MG63 (cell line): Measurements from ENCODE around the gene OBSCN. TPM values are rescaled to one million over a fixed set of nuclear protein-coding genes. Genes with fewer than 3 reads are reported as not detected.
"Not testable (repeated sequence)": the region's sequence is repeated elsewhere in the genome, so short reads cannot be mapped to it uniquely, and the experiment has no call there.

Source experiments
- DNase-seq: peaks from one replicate; pipeline ENCODE4 v3.0.0-alpha.2; 2020
- H3K27me3 ChIP-seq: fragments of 250-450 bp; sonication (Bioruptor Pico); 2 replicates; pipeline ENCODE4 v1.5.1; 2020; ENCODE audit warnings: mild to moderate bottlenecking, moderate library complexity
- H3K36me3 ChIP-seq: fragments of 250-450 bp; sonication (Bioruptor Pico); 2 replicates; pipeline ENCODE4 v1.5.1; 2020; ENCODE audit warnings: mild to moderate bottlenecking, moderate library complexity
- H3K4me3 ChIP-seq: fragments of 250-450 bp; sonication (Bioruptor Pico); 2 replicates; pipeline ENCODE4 v1.5.1; 2020; ENCODE audit warnings: mild to moderate bottlenecking, moderate library complexity
- H3K9me3 ChIP-seq: fragments of 250-450 bp; sonication (Bioruptor Pico); 2 replicates; pipeline ENCODE4 v1.5.1; 2020; ENCODE audit warnings: mild to moderate bottlenecking, moderate library complexity
- total RNA-seq: library from RNA; depleted of rRNA; stranded (reverse); fragments of >200 nt; shearing (Covaris generic); gene quantifications from 2 replicates; pipeline ENCODE4 v1.2.3, GENCODE V29; 2014; ENCODE audit warnings: low replicate concordance

Gene OBSCN
- total RNA-seq, 1 experiment from 2014 or later = 2.8 TPM

DNA sequence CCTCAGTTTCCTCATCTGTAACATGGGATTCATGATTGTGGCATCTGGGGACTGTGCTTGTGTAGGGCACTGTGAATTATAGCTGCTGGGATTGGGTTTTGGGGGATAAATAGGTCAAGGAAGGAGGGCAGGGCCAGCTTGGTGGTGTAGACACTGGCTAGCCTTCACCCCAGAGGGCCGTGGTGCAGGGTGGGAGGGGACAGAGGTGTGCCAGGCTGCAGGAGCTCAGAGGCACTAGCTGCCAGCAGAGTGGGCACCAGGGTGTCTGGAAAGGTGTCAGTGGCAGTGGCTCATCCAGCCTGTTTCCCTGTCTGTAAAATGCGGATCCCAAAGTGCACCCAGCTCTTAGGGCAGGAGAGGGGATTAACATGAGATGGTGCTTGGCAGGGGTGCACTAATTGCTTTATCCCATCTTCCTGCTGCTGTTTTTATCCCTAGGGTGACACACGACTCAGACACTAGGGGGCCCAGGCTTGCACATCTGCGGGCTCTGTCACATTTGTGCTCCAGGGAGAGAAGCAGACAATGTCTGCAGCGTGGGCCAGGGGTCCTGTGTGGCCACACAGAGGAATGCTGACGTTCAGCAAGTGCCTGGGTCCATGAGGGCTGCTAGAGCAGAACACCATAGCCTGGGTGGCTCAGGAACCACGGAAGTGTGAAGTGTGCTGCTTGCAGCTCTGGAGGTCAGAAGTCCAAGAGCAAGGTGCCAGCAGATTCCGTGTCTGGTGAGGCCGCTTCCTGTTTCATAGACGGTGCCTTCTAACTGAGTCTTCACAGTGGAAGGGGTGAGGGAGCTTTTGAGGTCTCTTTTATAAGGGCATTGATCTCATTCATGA lies 19.3 kb downstream of the OBSCN start:
- Histone ChIP-seq H3K4me3 (no peak overlapping the region), H3K9me3 (peaks cover 4% of the 10 kb centered on the region; the same call in 1 of the 2 replicates), H3K27me3 (no peaks in the 10 kb centered on the region), H3K36me3 (peaks cover 10% of the 10 kb centered on the region)
- peak; percentile 74 for DNase-seq

DNA sequence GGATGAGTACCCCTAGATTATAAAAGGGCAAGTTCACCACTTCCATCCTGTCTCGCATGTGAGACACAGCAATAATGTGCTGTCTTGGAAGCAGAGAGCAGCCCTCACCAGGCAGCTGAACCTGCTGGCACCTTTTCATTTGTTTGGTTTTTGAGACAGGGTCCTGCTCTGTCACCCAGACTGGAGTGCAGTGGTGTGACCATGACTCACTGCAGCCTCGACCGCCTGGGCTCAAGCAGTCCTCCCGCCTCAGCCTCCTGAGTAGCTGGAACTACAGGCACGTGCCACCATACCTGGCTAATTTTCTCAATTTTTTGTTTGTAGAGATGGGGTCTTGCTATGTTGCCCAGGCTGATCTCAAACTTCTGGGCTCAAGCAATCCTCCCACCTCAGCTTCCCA lies 20.3 kb downstream of the OBSCN start:
- peaks cover 10% of the 10 kb centered on the region for H3K36me3 ChIP-seq
- DNase-seq, H3K9me3 ChIP-seq, H3K4me3 ChIP-seq, H3K27me3 ChIP-seq: not testable (repeated sequence)

DNA sequence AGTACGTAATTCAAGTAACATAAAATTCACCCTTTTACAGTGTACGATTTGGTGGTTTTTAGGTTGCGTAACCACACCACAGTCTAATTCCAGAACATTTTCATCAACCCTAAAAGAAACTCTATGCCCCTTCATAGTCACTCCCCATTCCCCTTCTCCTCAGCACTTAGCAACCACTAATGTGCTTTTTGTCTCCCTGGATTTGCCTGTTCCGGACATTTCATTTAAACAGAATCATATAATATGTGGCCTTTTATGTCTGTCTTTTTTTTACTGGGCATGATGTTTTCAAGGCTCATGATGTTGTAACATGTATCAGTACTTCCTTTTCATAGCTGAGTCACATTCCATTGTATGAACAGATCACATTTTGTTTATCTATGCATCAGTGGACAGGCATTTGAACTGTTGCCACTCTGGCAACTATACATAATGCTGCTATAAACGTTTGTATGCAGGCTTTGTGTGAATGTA lies 20.8 kb downstream of the OBSCN start:
- H3K27me3 ChIP-seq = no peaks in the 10 kb centered on the region
- H3K9me3 ChIP-seq = peaks cover 9% of the 10 kb centered on the region
- peaks cover 10% of the 10 kb centered on the region for H3K36me3 ChIP-seq
- no peak overlapping the region for H3K4me3 ChIP-seq
- peak; percentile 50 for DNase-seq

DNA sequence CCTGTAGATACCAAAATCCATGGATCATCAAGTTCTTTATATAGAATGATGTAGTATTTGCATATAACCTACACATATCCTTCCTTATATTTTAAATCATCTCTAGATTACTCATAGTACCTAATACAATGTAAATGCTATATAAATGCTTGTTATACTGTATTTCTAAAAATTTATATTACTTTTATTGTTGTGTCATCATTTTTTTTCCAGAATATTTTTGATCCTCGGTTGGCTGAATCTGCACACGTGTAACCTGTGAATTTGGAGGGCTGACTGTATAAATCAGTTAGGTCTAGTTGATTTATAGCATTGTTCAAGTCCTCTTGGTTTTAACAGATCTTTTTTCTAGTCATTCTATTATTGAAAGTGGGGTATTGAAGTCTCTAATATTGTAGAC lies 23.3 kb downstream of the OBSCN start:
- Histone ChIP-seq H3K9me3 (peaks cover 5% of the 10 kb centered on the region), H3K36me3 (0 out of 2 replicates have a peak, but pooled peaks cover 6% of the 10 kb centered on the region), H3K4me3 (no peak overlapping the region), H3K27me3 (no peaks in the 10 kb centered on the region)
- no peak for DNase-seq

DNA sequence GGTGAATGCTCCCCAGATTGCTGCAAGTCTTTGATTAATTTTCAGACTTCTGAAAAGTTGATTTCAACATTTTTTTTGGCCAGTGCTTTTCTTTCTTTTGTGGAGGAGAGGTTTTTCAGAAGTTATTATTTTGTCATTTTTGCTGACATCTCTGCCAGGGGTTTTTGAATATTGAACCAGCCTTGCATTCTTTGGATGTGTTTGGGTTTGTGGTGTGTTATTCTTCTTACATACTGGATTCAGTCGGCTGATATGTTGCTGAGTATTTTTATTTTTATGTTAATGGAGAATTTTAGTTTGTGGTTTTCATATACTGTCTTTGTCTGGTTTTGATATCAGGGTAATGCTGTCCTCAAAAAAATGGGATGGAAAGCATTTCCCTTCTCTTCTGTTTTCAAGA lies 25.3 kb downstream of the OBSCN start:
- DNase-seq = no peak
- H3K36me3 ChIP-seq = peaks cover 2% of the 10 kb centered on the region; the same call in 1 of the 2 replicates
- H3K27me3 ChIP-seq = no peaks in the 10 kb centered on the region
- H3K4me3 ChIP-seq = no peak overlapping the region
- H3K9me3 ChIP-seq = peaks cover 5% of the 10 kb centered on the region

DNA sequence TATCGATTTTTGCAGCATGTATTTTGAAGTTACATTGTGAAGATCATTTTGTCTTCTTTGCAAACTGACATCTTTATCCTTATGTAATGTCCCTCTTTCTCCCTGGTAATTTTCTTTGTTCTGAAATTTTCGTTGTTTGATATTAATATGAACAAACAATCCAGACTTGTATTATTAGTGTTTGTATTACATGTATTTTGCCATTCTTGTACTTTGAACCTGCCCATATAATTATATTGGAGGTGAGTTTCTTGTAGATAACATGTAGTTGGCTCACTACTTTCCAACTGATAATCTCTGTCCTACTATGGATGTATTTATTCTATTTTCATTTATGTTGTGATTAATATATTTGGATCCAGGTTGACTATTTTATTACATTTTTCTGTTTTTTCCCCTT lies 27.1 kb downstream of the OBSCN start:
- no peaks in the 10 kb centered on the region for H3K27me3 ChIP-seq
- H3K4me3 ChIP-seq = no peak overlapping the region
- no peak for DNase-seq
- peaks cover 6% of the 10 kb centered on the region for H3K9me3 ChIP-seq
- peaks cover 10% of the 10 kb centered on the region for H3K36me3 ChIP-seq

DNA sequence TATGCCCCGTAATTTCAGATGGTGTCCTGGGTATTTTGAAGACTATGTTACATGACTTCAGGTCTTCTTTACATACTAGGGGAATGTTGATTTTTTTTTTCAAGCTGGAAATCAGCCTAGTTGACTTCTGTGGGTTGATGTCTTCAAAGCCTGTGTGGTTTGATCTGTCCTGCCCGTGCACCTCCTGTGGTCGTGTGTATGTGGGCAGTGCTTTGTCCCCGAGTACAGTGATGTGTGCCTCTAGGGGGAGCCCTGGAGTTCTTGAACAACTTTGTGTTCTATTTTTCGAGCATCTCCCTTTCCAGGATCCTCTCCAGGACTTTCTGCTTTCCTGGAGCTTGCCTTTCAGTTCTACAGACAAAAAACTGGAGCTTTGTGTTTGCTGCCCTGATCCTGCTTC lies 28.9 kb downstream of the OBSCN start:
- DNase-seq = peak; percentile 21
- H3K9me3 ChIP-seq = peaks cover 13% of the 10 kb centered on the region
- no peak overlapping the region for H3K4me3 ChIP-seq
- H3K36me3 ChIP-seq = peaks cover 7% of the 10 kb centered on the region
- H3K27me3 ChIP-seq = no peaks in the 10 kb centered on the region

DNA sequence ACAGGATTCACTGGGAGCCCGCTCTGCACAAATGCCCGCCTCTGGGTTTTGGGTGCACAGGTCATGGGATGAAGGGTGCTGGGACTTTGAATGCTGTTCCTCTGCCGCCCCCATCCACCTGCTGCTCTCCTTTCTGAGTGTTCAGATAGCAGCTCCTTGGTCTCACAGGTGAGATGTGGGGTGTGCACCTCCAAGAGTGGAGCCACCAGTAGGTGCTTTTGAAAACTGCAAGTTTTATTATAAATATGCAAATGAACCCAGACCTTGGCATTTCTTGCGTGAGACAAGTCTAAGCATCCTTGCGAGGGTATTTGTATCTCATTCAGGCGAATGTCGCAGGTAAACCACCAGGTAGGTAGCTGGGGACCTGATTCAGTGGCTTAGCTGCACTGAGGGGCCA lies 30.2 kb downstream of the OBSCN start:
- Histone ChIP-seq H3K36me3 (peaks cover 9% of the 10 kb centered on the region), H3K9me3 (peaks cover 20% of the 10 kb centered on the region), H3K27me3 (no peaks in the 10 kb centered on the region), H3K4me3 (no peak overlapping the region)
- no peak for DNase-seq

DNA sequence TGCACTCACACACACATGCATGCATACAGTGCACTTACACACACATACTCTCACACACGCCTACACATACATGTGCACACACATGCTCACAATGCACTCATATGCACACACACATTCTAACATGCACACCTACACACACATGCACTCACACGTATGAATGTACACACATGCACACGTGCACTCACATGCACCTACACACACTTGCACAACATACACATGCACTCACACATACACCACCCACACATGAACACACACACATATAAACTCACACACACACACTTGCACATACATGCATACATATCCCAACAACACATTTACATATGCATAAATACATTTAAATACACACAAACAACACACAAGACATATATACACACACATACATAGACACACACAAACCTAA lies 30.6 kb downstream of the OBSCN start:
- Histone ChIP-seq H3K36me3 (peaks cover 11% of the 10 kb centered on the region), H3K9me3 (peaks cover 24% of the 10 kb centered on the region), H3K4me3 (no peak overlapping the region), H3K27me3 (no peaks in the 10 kb centered on the region)
- DNase-seq = no peak

DNA sequence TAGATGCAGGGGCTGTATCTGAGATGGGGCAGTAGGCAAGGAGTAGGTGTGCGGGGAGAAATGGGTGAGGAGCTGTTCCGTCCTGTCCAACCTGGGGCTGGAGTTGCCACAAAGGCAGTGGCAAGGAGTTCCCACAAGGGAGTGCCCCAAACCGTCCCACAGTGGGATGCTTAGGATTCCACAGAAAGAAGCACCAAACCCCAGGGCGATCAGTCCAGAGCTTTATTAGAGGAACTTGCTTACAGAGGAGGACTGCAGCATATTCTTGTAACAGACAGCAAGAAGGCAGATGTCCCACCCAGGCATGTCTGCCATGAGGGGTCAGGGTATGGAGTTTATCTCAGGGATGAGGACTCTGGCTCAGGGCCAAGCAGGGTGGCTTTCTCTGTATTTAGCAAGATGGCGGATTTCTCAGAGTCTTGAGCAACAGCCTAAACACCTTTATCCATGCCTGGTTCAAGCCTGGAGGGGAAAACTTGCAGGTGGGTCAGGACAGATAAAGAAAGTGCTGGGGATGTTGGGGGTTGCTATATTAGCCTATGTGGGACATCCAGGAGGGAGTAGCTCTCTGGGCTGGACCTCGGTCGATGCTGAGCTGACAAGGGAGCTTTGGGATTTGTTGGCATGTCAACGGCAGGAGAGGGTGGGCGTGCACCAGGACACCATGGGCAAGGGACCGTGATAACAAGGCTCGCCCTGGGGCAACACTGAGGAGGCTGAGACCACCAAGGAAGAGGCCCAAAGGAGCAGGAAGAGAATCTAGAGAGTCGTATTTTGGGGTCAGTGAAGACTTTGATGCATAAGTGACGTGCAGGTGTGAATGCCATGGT lies 32.8 kb downstream of the OBSCN start:
- Histone ChIP-seq H3K27me3 (no peaks in the 10 kb centered on the region), H3K4me3 (no peak overlapping the region), H3K36me3 (peaks cover 26% of the 10 kb centered on the region), H3K9me3 (peaks cover 42% of the 10 kb centered on the region)
- no peak for DNase-seq

DNA sequence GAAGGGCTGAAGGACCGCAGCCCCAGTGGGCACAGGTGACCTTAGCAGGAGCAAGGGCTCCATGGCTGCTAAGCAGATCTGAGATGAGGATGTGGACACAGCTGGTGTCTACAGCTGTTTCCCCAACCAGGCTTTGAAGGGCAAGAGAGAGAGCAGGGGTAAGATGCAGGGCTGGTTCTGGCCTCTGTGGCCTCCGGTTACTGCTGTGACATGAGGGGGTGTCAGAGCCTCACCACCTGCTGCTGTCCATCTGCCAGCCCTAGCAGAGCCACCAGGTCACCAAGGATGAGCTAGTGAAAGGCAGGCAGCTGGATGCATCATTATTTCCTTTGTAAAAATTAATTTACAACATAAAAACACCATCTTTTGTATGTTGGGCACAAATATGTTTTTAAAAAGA lies 33.4 kb downstream of the OBSCN start:
- Histone ChIP-seq H3K4me3 (no peak overlapping the region), H3K27me3 (no peaks in the 10 kb centered on the region), H3K9me3 (peaks cover 48% of the 10 kb centered on the region), H3K36me3 (peaks cover 30% of the 10 kb centered on the region)
- no peak for DNase-seq

DNA sequence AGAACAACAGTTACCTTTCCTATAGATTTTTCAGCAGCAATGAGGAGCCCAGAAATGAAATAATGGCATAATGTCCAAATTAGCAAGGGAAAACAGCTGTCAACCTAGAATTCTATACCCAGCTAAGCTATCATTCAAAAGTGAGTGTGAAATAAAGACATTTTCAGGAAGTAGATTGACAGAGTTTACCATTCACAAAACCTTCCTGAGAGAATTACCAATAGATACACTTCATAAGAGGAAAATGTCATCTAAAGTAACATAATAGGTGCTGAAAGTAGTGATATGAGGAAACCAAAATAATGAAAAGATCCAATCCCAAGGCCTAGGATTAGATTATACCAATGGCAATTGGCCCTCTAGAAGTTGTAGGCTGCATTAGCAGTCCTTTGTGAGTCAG lies 34.6 kb downstream of the OBSCN start:
- no peak for DNase-seq
- Histone ChIP-seq H3K27me3 (no peaks in the 10 kb centered on the region), H3K36me3 (peaks cover 32% of the 10 kb centered on the region), H3K9me3 (peaks cover 60% of the 10 kb centered on the region), H3K4me3 (no peak overlapping the region)

DNA sequence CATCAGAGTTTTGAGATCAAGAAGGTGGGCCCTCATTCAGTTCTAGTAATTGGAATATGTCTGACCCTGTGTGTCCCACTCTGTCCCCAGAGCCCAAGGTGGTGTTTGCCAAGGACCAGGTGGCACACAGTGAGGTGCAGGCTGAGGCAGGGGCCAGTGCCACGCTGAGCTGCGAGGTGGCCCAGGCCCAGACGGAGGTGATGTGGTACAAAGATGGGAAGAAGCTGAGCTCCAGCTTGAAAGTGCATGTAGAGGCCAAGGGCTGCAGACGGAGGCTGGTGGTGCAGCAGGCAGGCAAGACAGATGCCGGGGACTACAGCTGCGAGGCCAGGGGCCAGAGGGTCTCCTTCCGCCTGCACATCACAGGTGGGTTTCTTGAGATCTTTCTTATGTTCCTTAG lies 35.2 kb downstream of the OBSCN start:
- Histone ChIP-seq H3K4me3 (no peak overlapping the region), H3K27me3 (no peaks in the 10 kb centered on the region), H3K36me3 (peaks cover 32% of the 10 kb centered on the region), H3K9me3 (peaks cover 63% of the 10 kb centered on the region)
- DNase-seq = no peak

DNA sequence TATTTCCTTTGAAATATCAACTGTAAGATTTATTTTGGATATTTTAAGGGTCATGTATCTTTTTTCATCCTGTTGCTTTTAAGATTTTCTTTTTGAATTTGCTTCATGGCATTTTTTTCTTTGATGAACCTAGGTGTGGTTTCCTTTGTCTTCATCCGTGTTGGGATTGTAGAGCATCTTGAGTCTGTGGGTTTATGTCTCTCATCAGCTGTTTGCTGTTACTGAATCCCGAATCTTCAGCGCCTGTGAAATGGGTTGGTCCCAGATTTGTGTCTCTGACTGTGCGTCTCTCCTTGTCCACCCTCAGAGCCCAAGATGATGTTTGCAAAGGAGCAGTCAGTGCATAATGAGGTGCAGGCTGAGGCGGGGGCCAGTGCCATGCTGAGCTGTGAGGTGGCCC lies 36.1 kb downstream of the OBSCN start:
- DNase-seq, H3K27me3 ChIP-seq, H3K4me3 ChIP-seq: not testable (repeated sequence)
- peaks cover 64% of the 10 kb centered on the region for H3K9me3 ChIP-seq
- peaks cover 28% of the 10 kb centered on the region for H3K36me3 ChIP-seq

DNA sequence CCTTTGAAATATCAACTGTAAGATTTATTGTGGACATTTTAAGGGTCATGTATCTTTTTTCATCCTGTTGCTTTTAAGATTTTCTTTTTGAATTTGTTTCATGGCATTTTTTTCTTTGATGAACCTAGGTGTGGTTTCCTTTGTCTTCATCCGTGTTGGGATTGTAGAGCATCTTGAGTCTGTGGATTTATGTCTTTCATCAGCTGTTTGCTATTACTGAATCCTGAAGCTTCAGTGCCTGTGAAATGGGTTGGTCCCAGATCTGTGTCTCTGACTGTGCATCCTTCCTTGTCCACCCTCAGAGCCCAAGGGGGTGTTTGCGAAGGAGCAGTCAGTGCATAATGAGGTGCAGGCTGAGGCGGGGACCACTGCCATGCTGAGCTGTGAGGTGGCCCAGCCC lies 37.3 kb downstream of the OBSCN start:
- H3K36me3 ChIP-seq = peaks cover 27% of the 10 kb centered on the region
- no peak overlapping the region for H3K4me3 ChIP-seq
- H3K27me3 ChIP-seq = no peaks in the 10 kb centered on the region
- H3K9me3 ChIP-seq = peaks cover 63% of the 10 kb centered on the region
- no peak for DNase-seq

DNA sequence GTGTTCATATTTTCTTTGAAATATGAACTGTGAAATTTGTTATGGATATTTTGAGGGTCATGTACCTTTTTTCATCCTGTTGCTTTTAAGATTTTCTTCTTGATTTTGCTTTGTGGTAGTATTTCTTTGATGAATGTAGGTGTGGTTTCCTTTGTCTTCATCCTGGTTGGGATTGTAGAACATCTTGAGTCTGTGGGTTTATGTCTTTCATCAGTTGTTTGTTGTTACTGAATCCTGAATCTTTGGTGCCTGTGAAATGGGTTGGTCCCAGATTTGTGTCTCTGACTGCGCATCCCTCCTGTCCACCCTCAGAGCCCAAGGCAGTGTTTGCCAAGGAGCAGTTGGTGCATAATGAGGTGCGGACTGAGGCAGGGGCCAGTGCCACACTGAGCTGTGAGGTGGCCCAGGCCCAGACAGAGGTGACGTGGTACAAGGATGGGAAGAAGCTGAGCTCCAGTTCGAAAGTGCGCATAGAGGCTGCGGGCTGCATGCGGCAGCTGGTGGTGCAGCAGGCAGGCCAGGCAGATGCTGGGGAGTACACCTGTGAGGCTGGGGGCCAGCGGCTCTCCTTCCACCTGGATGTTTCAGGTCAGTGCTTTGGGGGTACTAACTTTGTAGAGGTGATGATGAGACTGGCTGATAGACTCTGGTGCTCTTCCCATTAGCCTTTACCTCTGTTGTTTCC lies 38.5 kb downstream of the OBSCN start:
- no peak for DNase-seq
- no peaks in the 10 kb centered on the region for H3K27me3 ChIP-seq

More for the DNA sequence above, 38.5 kb downstream of the OBSCN start:
- Histone ChIP-seq H3K4me3 (no peak overlapping the region), H3K36me3 (peaks cover 27% of the 10 kb centered on the region), H3K9me3 (peaks cover 59% of the 10 kb centered on the region)
